GM12864 (cell line): Measurements from ENCODE around the gene DLK1.

Source experiments
- DNase-seq: peaks from one replicate; pipeline ENCODE4 v3.0.0-alpha.2; 2011; ENCODE audit warnings: low read depth
- H3K4me3 ChIP-seq: 2 replicates; pipeline ENCODE4 v1.5.1; 2011; ENCODE audit warnings: mild to moderate bottlenecking, low read depth, low read length, control low read depth
- TF ChIP-seq, protein P1 (sequence below): IDR thresholded peaks from 2 replicates; pipeline ENCODE4 v1.5.1; 2011; ENCODE audit warnings: low read depth, mild to moderate bottlenecking, moderate library complexity, low read length, control low read depth, inconsistent platforms; ENCODE audit errors: missing control alignments

Gene DLK1

DNA sequence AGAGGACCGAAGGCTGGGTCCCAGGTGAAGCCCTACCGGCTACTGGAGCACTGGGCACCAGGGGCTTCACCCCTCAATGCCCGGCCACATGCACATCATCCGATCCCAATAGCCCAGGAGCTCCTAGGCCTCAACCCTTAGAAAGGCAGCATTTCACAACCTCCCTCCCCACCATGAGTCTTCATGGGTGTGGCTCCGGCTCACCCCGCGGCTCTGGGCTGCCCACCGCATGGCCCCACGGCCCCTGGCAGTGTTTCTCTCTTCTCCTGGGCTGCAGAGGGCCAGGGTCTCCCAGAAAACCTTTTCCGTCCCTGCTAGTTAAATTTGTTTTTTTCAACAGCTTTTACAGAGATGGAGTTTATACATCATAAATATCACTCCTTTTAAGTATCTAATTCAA, 28.6 kb upstream of the DLK1 start:
- TF ChIP-seq, protein P1, sequence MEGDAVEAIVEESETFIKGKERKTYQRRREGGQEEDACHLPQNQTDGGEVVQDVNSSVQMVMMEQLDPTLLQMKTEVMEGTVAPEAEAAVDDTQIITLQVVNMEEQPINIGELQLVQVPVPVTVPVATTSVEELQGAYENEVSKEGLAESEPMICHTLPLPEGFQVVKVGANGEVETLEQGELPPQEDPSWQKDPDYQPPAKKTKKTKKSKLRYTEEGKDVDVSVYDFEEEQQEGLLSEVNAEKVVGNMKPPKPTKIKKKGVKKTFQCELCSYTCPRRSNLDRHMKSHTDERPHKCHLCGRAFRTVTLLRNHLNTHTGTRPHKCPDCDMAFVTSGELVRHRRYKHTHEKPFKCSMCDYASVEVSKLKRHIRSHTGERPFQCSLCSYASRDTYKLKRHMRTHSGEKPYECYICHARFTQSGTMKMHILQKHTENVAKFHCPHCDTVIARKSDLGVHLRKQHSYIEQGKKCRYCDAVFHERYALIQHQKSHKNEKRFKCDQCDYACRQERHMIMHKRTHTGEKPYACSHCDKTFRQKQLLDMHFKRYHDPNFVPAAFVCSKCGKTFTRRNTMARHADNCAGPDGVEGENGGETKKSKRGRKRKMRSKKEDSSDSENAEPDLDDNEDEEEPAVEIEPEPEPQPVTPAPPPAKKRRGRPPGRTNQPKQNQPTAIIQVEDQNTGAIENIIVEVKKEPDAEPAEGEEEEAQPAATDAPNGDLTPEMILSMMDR = no peak
- H3K4me3 ChIP-seq = no peak overlapping the region

GRCh38 chr14:100698666-100699448, 27.8 kb upstream of the DLK1 start:
- DNase-seq = no peak
- TF ChIP-seq, protein P1 = no peak
- no peak overlapping the region for H3K4me3 ChIP-seq

More for the DNA sequence above, 28.6 kb upstream of the DLK1 start:
- DNase-seq = no peak

DNA sequence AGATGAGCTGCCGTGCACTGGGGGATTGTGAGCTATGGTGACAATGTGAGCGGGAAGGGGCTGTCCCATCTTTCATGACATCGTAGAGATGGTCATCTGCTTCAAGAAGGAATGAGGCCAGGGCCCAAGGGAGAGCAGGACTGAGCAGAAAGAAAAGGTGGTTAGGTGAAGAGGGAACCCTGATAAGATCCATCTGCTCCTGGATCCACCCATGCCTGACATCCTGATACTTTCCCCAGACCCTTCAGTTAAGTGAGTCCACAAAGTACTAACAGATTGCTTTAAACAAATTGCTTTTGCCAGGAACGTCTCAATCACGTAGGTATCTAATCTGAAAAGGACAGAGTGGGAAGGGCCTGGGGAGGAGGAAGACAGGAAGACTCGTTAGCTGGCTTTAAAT, 25.4 kb upstream of the DLK1 start:
- TF ChIP-seq, protein P1 = no peak
- DNase-seq = no peak
- H3K4me3 ChIP-seq = no peak overlapping the region

- DNase-seq = no peak
- H3K4me3 ChIP-seq = no peak overlapping the region
- TF ChIP-seq, protein P1 = no peak
Measured at GRCh38 chr14:100702590-100702989, 24.1 kb upstream of the DLK1 start.

- TF ChIP-seq, protein P1 = no peak
- H3K4me3 ChIP-seq = no peak overlapping the region
- no peak for DNase-seq
Measured at GRCh38 chr14:100703386-100704220, 23.1 kb upstream of the DLK1 start.

DNA sequence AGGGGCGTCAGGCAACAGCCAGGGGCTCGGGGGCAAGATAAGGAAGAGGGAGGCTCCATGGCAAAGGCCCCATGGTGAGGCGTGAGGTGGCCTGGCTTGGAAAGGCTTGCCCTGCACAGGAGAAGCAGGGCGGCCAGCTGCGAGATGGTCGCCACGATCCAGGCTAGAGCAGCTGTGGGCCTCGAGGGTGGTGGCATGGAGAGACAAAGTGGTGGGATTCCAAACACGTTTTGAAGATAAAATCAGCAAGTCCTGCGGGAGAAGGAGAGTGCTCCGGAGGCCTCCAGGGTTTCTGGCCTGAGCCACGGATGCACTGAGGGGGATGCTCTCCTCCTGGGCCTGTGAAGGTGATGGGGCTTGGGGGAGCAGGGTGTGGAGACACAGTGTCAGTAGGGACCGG, 20.5 kb upstream of the DLK1 start:
- TF ChIP-seq, protein P1 = no peak
- H3K4me3 ChIP-seq = no peak overlapping the region
- DNase-seq = no peak
